Measurements from ENCODE around the gene FANCC. TPM values are rescaled to one million over a fixed set of nuclear protein-coding genes. Genes with fewer than 3 reads are reported as not detected.

The FANCC gene
- total and polyA plus RNA-seq, 2 of the 13 experiments (the other 11 are each of a cell fraction or from before 2014, with no cell fraction given) = 7.4 to 8.6 TPM

GRCh38 chr9:95070549-95071021 lies 246.9 kb downstream of the FANCC start (continued):
- TF ChIP-seq HMGXB4 (CRISPR knock-in tag; IDR thresholded peaks at IDR 0.05; ENCODE audit: borderline replicate concordance in 1 of 2, low read depth in 1 of 2) (peak in 1 of 2 experiments; percentile 41; a peak in 2 of 4 replicates), BHLHE40 (IDR thresholded peaks at IDR 0.05; ENCODE audit: low read length) (peak; percentile 12; the same call in 1 of the 2 replicates), ZFP82 (CRISPR knock-in tag; IDR thresholded peaks at IDR 0.05; ENCODE audit: borderline replicate concordance) (no peak), ZNF614 (CRISPR knock-in tag; IDR thresholded peaks at IDR 0.05; ENCODE audit: borderline replicate concordance) (0 out of 2 replicates have a peak, but pooled peaks have one; percentile 32), ESRRA (CRISPR knock-in tag; IDR thresholded peaks at IDR 0.05; ENCODE audit: low read depth) (no peak), ZBTB40 (IDR thresholded peaks at IDR 0.05) (no peak), ZBTB40 (CRISPR knock-in tag; IDR thresholded peaks at IDR 0.05) (peak; percentile 48; the same call in 1 of the 2 replicates), SCMH1 (CRISPR knock-in tag; IDR thresholded peaks at IDR 0.05; ENCODE audit: borderline replicate concordance) (no peak), ZNF672 (CRISPR knock-in tag; IDR thresholded peaks at IDR 0.05) (no peak), ELF4 (CRISPR knock-in tag; IDR thresholded peaks at IDR 0.05; ENCODE audit: borderline replicate concordance) (no peak), KLF9 (CRISPR knock-in tag; IDR thresholded peaks at IDR 0.05; ENCODE audit: low read depth) (no peak), NCOA2 (CRISPR knock-in tag; IDR thresholded peaks at IDR 0.05) (no peak; the same call in 1 of the 2 replicates), BCL3 (CRISPR knock-in tag; IDR thresholded peaks at IDR 0.05) (no peak), ZNF335 (CRISPR knock-in tag; IDR thresholded peaks at IDR 0.05) (no peak), ZBTB34 (CRISPR knock-in tag; IDR thresholded peaks at IDR 0.05) (no peak), RNF2 (conservative IDR thresholded peaks at IDR 0.05; ENCODE audit: low read depth) (no peak), ZNF549 (CRISPR knock-in tag; IDR thresholded peaks at IDR 0.05) (no peak)
